PC-3 (cell line): ENCODE results near the gene ZNF628. TPM values are rescaled to one million over a fixed set of nuclear protein-coding genes. Genes with fewer than 3 reads are reported as not detected.
"Not testable (repeated sequence)": the region's sequence is repeated elsewhere in the genome, so short reads cannot be mapped to it uniquely, and the experiment has no call there.

Source experiments
- ATAC-seq: fragments of 200-7000 bp; cut with Tn5 transposase; 2 replicates; pipeline ENCODE4 v1.9.1; 2020; ENCODE audit warnings: mild to moderate bottlenecking, moderate library complexity
- BruUV-seq: library from RNA; stranded (reverse); fragments of 400-500 nt; replicated peaks from 2 replicates; lab custom pipeline; 2021; lab: Mats Ljungman, UMichigan
- CTCF ChIA-PET: fragments of 300-600 bp; sonication (Branson Sonifier 250); formaldehyde crosslinking; loops from one replicate; lab custom pipeline; 2022; ENCODE audit warnings: antibody characterized with exemption; lab: Charles Lee
- POLR2A ChIA-PET: fragments of 300-600 bp; sonication (Branson Sonifier 250); formaldehyde crosslinking; loops from one replicate; lab custom pipeline; 2022; ENCODE audit warnings: antibody characterized with exemption; ENCODE audit not compliant: unreplicated experiment; lab: Charles Lee
- DNase-seq: peaks from one replicate; pipeline ENCODE4 v3.0.0-alpha.2; 2015
- H2AFZ ChIP-seq: fragments of 300-600 bp; sonication (generic); 2 replicates; pipeline ENCODE4 v1.6.0; 2016; ENCODE audit warnings: antibody characterized with exemption, low read length
- H3F3A ChIP-seq: fragments of 300-600 bp; sonication (generic); one replicate; pipeline ENCODE4 v1.6.0; 2017; ENCODE audit warnings: antibody characterized with exemption, low read length, control low read depth, mild to moderate bottlenecking; ENCODE audit not compliant: unreplicated experiment
- H3K27ac ChIP-seq: fragments of 300-600 bp; sonication (generic); 2 replicates; pipeline ENCODE4 v1.5.1; 2016; ENCODE audit warnings: mild to moderate bottlenecking, low read length
- H3K27me3 ChIP-seq: fragments of 300-600 bp; sonication (generic); 2 replicates; pipeline ENCODE4 v1.6.1; 2016; ENCODE audit warnings: low read length, mixed read lengths
- H3K36me3 ChIP-seq: fragments of 300-600 bp; sonication (generic); 2 replicates; pipeline ENCODE4 v1.6.1; 2016; ENCODE audit warnings: low read depth, mixed run types, low read length, mixed read lengths
- H3K4me1 ChIP-seq: fragments of 300-600 bp; sonication (generic); 2 replicates; pipeline ENCODE4 v1.5.1; 2016; ENCODE audit warnings: low read length; ENCODE audit not compliant: insufficient read depth
- H3K4me2 ChIP-seq: fragments of 300-600 bp; sonication (generic); 2 replicates; pipeline ENCODE4 v1.6.0; 2016; ENCODE audit warnings: low read length
- H3K4me3 ChIP-seq: fragments of 300-600 bp; sonication (generic); 2 replicates; pipeline ENCODE4 v1.5.1; 2016; ENCODE audit warnings: mild to moderate bottlenecking, low read length, mixed read lengths
- H3K79me2 ChIP-seq: fragments of 300-600 bp; sonication (generic); 2 replicates; pipeline ENCODE4 v1.6.1; 2017; ENCODE audit warnings: low read length, mixed read lengths
- H3K9ac ChIP-seq: fragments of 300-600 bp; sonication (generic); 2 replicates; pipeline ENCODE4 v1.6.0; 2016; ENCODE audit warnings: mild to moderate bottlenecking, low read length
- H3K9me2 ChIP-seq: fragments of 300-600 bp; sonication (generic); replicated peaks from 2 replicates; pipeline ENCODE4 v1.6.1; 2016; ENCODE audit warnings: mixed run types, low read length, mixed read lengths
- H3K9me3 ChIP-seq: fragments of 300-600 bp; sonication (generic); 2 replicates; pipeline ENCODE4 v1.6.1; 2016; ENCODE audit warnings: low read length, mixed read lengths
- H4K20me1 ChIP-seq: fragments of 300-600 bp; sonication (generic); 2 replicates; pipeline ENCODE4 v1.6.1; 2016; ENCODE audit warnings: low read length, mixed read lengths
- EZH2 ChIP-seq: fragments of 300-600 bp; sonication (generic); IDR thresholded peaks from one replicate; pipeline ENCODE4 v1.6.1; 2017; ENCODE audit warnings: antibody characterized with exemption, mild to moderate bottlenecking, low read length; ENCODE audit not compliant: unreplicated experiment
- EZH2phosphoT487 ChIP-seq: fragments of 300-600 bp; sonication (generic); IDR thresholded peaks from 2 replicates; pipeline ENCODE4 v1.6.1; 2018; ENCODE audit warnings: mild to moderate bottlenecking, antibody characterized with exemption, low read length, borderline replicate concordance
- intact Hi-C: fragments of 100-400 bp; cut with micrococcal nuclease; formaldehyde crosslinking; loops from 2 replicates; pipeline ENCODE4 v1.9.0; 2023
- total RNA-seq: library from RNA; depleted of rRNA; stranded (reverse); fragments of >200 nt; gene quantifications from 2 replicates; pipeline ENCODE4 v1.2.3, GENCODE V29; 2014
- TF ChIP-seq, protein P1 (sequence below): fragments of 300-600 bp; sonication (generic); conservative IDR thresholded peaks from 2 replicates; pipeline ENCODE4 v1.5.1; 2017; ENCODE audit warnings: antibody characterized with exemption, low read depth, mild to moderate bottlenecking, low read length

The ZNF628 gene
- total RNA-seq, 1 experiment from 2014 or later = 11.8 TPM

DNA sequence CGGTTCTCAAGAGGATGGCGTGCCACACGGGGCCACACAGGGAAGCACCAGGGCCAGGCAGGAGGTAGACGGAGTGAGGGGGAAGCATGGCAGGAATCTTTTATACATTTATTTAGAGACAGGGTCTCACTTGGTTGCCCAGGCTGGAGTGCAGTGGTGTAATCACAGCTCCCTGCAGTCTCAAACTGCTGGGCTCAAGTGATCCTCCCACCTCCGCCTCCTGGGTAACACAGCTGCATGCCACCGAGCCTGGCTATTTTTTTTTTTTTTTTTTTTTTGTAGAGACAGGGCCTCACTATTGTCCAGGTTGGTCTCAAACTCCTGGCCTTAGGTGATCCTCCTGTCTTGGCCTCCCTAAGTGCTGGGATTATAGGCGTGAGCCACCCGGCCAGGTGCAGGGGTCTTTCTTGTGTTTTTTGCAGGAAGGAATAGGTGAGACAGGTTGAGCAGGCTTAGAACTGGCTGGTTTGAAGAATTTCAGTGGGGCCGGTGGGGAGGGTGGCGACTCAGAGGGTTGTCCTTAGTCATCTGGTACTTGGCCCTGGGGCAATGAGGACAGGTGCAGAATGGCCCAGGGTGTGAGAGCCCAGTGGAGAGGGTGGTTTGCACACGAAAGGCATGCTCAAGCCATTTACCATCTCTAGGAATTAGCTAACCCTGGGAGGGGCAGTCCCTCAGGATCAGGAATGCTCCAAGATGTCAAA is 19.4 kb downstream of the ZNF628 start:
- BruUV-seq = no TSS peak
- Histone ChIP-seq H3K4me2 (no peak overlapping the region), H4K20me1 (no peaks in the 10 kb centered on the region), H3K79me2 (no peaks in the 10 kb centered on the region), H3K9me3 (no peaks in the 10 kb centered on the region), H3K9ac (no peak overlapping the region), H3K4me1 (no peaks in the 10 kb centered on the region), H3K27ac (no peak overlapping the region), H3K9me2 (no peaks in the 10 kb centered on the region), H3K36me3 (no peaks in the 10 kb centered on the region), H3K4me3 (no peak overlapping the region), H3K27me3 (no peaks in the 10 kb centered on the region), H3F3A (no peaks in the 10 kb centered on the region), H2AFZ (no peak overlapping the region)
- ChIA-PET POLR2A (no interaction called here), CTCF (interaction anchor here (0.6 kb wide), 1 partner anchor 129 kb away, joined by 3 read pairs; no protein-coding TSS in a partner anchor)
- ATAC-seq (no peak), DNase-seq (peak; percentile 48)
- intact Hi-C loops = no loop called here
- TF ChIP-seq, protein P1, sequence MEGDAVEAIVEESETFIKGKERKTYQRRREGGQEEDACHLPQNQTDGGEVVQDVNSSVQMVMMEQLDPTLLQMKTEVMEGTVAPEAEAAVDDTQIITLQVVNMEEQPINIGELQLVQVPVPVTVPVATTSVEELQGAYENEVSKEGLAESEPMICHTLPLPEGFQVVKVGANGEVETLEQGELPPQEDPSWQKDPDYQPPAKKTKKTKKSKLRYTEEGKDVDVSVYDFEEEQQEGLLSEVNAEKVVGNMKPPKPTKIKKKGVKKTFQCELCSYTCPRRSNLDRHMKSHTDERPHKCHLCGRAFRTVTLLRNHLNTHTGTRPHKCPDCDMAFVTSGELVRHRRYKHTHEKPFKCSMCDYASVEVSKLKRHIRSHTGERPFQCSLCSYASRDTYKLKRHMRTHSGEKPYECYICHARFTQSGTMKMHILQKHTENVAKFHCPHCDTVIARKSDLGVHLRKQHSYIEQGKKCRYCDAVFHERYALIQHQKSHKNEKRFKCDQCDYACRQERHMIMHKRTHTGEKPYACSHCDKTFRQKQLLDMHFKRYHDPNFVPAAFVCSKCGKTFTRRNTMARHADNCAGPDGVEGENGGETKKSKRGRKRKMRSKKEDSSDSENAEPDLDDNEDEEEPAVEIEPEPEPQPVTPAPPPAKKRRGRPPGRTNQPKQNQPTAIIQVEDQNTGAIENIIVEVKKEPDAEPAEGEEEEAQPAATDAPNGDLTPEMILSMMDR = no peak
- TF ChIP-seq EZH2 (no peak), EZH2phosphoT487 (no peak)

DNA sequence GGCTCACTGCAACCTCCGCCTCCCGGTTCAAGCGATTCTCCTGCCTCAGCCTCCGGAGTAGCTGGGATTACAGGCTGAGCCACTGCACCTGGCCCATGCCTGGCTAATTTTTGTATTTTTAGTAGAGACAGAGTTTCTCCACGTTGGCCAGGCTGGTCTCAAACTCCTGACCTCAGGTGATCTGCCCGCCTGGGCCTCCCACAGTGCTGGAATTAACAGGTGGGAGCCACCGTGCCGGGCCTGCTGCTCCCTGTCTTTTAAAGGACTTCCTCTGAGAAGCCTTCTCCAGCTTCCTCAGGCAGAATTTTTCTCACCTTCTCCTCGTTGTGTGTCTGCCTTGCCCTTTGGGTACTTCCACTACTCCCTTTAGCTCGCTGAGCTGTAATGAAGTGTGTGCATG is 20.4 kb downstream of the ZNF628 start:
- BruUV-seq, POLR2A ChIA-PET, CTCF ChIA-PET, H3K27ac ChIP-seq, H3K4me1 ChIP-seq, H4K20me1 ChIP-seq, H3K9ac ChIP-seq, DNase-seq, H3K36me3 ChIP-seq, intact Hi-C loops, H3K79me2 ChIP-seq, H3K9me3 ChIP-seq, H3K4me3 ChIP-seq, H3K27me3 ChIP-seq, ATAC-seq, H3F3A ChIP-seq, H3K9me2 ChIP-seq, H2AFZ ChIP-seq, H3K4me2 ChIP-seq: not testable (repeated sequence)

DNA sequence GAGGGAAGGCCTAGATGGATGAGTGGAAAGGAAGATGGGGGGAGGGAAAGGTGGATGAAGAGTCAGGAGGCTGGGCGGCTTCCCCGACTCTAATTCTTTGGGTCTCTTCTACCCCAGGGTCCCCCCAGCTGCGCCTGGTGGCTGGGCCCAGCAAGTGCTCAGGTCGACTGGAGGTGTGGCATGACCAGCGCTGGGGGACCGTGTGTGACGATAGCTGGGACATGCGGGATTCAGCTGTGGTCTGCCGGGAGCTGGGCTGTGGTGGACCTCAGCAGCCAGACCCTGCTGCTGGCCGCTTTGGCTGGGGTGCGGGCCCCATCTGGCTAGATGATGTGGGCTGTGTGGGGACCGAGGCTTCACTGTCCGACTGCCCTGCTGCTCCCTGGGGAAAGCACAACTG is 21.3 kb downstream of the ZNF628 start:
- no peak overlapping the region for H3K27ac ChIP-seq
- no TSS peak for BruUV-seq
- DNase-seq (no peak), ATAC-seq (no peak)
- TF ChIP-seq EZH2phosphoT487 = no peak
- TF ChIP-seq, protein P1 = no peak
- no peak for TF ChIP-seq EZH2
- no peaks in the 10 kb centered on the region for H3K9me2 ChIP-seq
- intact Hi-C loops = no loop called here
- H3K4me2 ChIP-seq = no peak overlapping the region
- ChIA-PET POLR2A (no interaction called here), CTCF (no interaction called here)
- no peak overlapping the region for H3K9ac ChIP-seq
- no peak overlapping the region for H3K4me3 ChIP-seq
- H3K27me3 ChIP-seq = no peaks in the 10 kb centered on the region
- no peaks in the 10 kb centered on the region for H4K20me1 ChIP-seq
- H3K4me1 ChIP-seq = no peaks in the 10 kb centered on the region
- no peaks in the 10 kb centered on the region for H3K79me2 ChIP-seq
- no peaks in the 10 kb centered on the region for H3K36me3 ChIP-seq
- H2AFZ ChIP-seq = no peak overlapping the region
- no peaks in the 10 kb centered on the region for H3F3A ChIP-seq
- no peaks in the 10 kb centered on the region for H3K9me3 ChIP-seq
